ENCODE results near the gene ZNG1B.
A peak's percentile ranks its signal among the peaks of the same experiment; 100 is the strongest.
"Not testable (repeated sequence)": the region's sequence is repeated elsewhere in the genome, so short reads cannot be mapped to it uniquely, and the experiment has no call there.

ZNG1B gene

GRCh38 chr2:113521492-113521891 is 84.0 kb downstream of the ZNG1B start:
- not testable (repeated sequence) for H3K36me3 ChIP-seq (ENCODE audit: control insufficient read depth, insufficient read depth, low read length); H3K27me3 ChIP-seq (replicated peaks; ENCODE audit: control insufficient read depth, insufficient read depth, low read length, poor library complexity, severe bottlenecking); H3K27ac ChIP-seq (ENCODE audit: insufficient read depth, low read length, poor library complexity, severe bottlenecking); H3K4me3 ChIP-seq (ENCODE audit: insufficient read depth, low read depth, low read length, poor library complexity, severe bottlenecking); DNase-seq; H3K4me1 ChIP-seq (ENCODE audit: control insufficient read depth, insufficient read depth, low read length, poor library complexity, severe bottlenecking); H3K9me3 ChIP-seq (ENCODE audit: control insufficient read depth, low read length)

- H3K27ac ChIP-seq (ENCODE audit: insufficient read depth, low read length, poor library complexity, severe bottlenecking); DNase-seq; H3K36me3 ChIP-seq (ENCODE audit: control insufficient read depth, insufficient read depth, low read length); H3K4me1 ChIP-seq (ENCODE audit: control insufficient read depth, insufficient read depth, low read length, poor library complexity, severe bottlenecking); H3K27me3 ChIP-seq (replicated peaks; ENCODE audit: control insufficient read depth, insufficient read depth, low read length, poor library complexity, severe bottlenecking); H3K4me3 ChIP-seq (ENCODE audit: insufficient read depth, low read depth, low read length, poor library complexity, severe bottlenecking); H3K9me3 ChIP-seq (ENCODE audit: control insufficient read depth, low read length): not testable (repeated sequence)
Observed at GRCh38 chr2:113524986-113525385, 87.5 kb downstream of the ZNG1B start.

- not testable (repeated sequence) for DNase-seq; H3K27ac ChIP-seq (ENCODE audit: insufficient read depth, low read length, poor library complexity, severe bottlenecking); H3K27me3 ChIP-seq (replicated peaks; ENCODE audit: control insufficient read depth, insufficient read depth, low read length, poor library complexity, severe bottlenecking); H3K4me1 ChIP-seq (ENCODE audit: control insufficient read depth, insufficient read depth, low read length, poor library complexity, severe bottlenecking); H3K36me3 ChIP-seq (ENCODE audit: control insufficient read depth, insufficient read depth, low read length); H3K9me3 ChIP-seq (ENCODE audit: control insufficient read depth, low read length); H3K4me3 ChIP-seq (ENCODE audit: insufficient read depth, low read depth, low read length, poor library complexity, severe bottlenecking)
Observed at GRCh38 chr2:113527350-113528045, 90.0 kb downstream of the ZNG1B start.

GRCh38 chr2:113528126-113528525 is 90.6 kb downstream of the ZNG1B start:
- not testable (repeated sequence) for H3K27me3 ChIP-seq (replicated peaks; ENCODE audit: control insufficient read depth, insufficient read depth, low read length, poor library complexity, severe bottlenecking); H3K4me3 ChIP-seq (ENCODE audit: insufficient read depth, low read depth, low read length, poor library complexity, severe bottlenecking); H3K9me3 ChIP-seq (ENCODE audit: control insufficient read depth, low read length); DNase-seq; H3K36me3 ChIP-seq (ENCODE audit: control insufficient read depth, insufficient read depth, low read length); H3K27ac ChIP-seq (ENCODE audit: insufficient read depth, low read length, poor library complexity, severe bottlenecking); H3K4me1 ChIP-seq (ENCODE audit: control insufficient read depth, insufficient read depth, low read length, poor library complexity, severe bottlenecking)

- not testable (repeated sequence) for H3K27ac ChIP-seq (ENCODE audit: insufficient read depth, low read length, poor library complexity, severe bottlenecking); H3K27me3 ChIP-seq (replicated peaks; ENCODE audit: control insufficient read depth, insufficient read depth, low read length, poor library complexity, severe bottlenecking); H3K36me3 ChIP-seq (ENCODE audit: control insufficient read depth, insufficient read depth, low read length); DNase-seq; H3K9me3 ChIP-seq (ENCODE audit: control insufficient read depth, low read length); H3K4me1 ChIP-seq (ENCODE audit: control insufficient read depth, insufficient read depth, low read length, poor library complexity, severe bottlenecking); H3K4me3 ChIP-seq (ENCODE audit: insufficient read depth, low read depth, low read length, poor library complexity, severe bottlenecking)
Observed at GRCh38 chr2:113528904-113529303, 91.4 kb downstream of the ZNG1B start.

- not testable (repeated sequence) for H3K9me3 ChIP-seq (ENCODE audit: control insufficient read depth, low read length); H3K27me3 ChIP-seq (replicated peaks; ENCODE audit: control insufficient read depth, insufficient read depth, low read length, poor library complexity, severe bottlenecking); DNase-seq; H3K27ac ChIP-seq (ENCODE audit: insufficient read depth, low read length, poor library complexity, severe bottlenecking); H3K4me1 ChIP-seq (ENCODE audit: control insufficient read depth, insufficient read depth, low read length, poor library complexity, severe bottlenecking); H3K36me3 ChIP-seq (ENCODE audit: control insufficient read depth, insufficient read depth, low read length); H3K4me3 ChIP-seq (ENCODE audit: insufficient read depth, low read depth, low read length, poor library complexity, severe bottlenecking)
Observed at GRCh38 chr2:113532991-113533390, 95.5 kb downstream of the ZNG1B start.

- H3K4me1 ChIP-seq (ENCODE audit: control insufficient read depth, insufficient read depth, low read length, poor library complexity, severe bottlenecking); H3K9me3 ChIP-seq (ENCODE audit: control insufficient read depth, low read length); DNase-seq; H3K27ac ChIP-seq (ENCODE audit: insufficient read depth, low read length, poor library complexity, severe bottlenecking); H3K36me3 ChIP-seq (ENCODE audit: control insufficient read depth, insufficient read depth, low read length); H3K27me3 ChIP-seq (replicated peaks; ENCODE audit: control insufficient read depth, insufficient read depth, low read length, poor library complexity, severe bottlenecking); H3K4me3 ChIP-seq (ENCODE audit: insufficient read depth, low read depth, low read length, poor library complexity, severe bottlenecking): not testable (repeated sequence)
Observed at GRCh38 chr2:113536573-113536972, 99.1 kb downstream of the ZNG1B start.

GRCh38 chr2:113540834-113541203 is 103.3 kb downstream of the ZNG1B start:
- DNase-seq; H3K4me3 ChIP-seq (ENCODE audit: insufficient read depth, low read depth, low read length, poor library complexity, severe bottlenecking); H3K27ac ChIP-seq (ENCODE audit: insufficient read depth, low read length, poor library complexity, severe bottlenecking): not testable (repeated sequence)

GRCh38 chr2:113541204-113541975 is 103.9 kb downstream of the ZNG1B start:
- H3K4me1 ChIP-seq (ENCODE audit: control insufficient read depth, insufficient read depth, low read length, poor library complexity, severe bottlenecking); H3K27me3 ChIP-seq (replicated peaks; ENCODE audit: control insufficient read depth, insufficient read depth, low read length, poor library complexity, severe bottlenecking); H3K27ac ChIP-seq (ENCODE audit: insufficient read depth, low read length, poor library complexity, severe bottlenecking); DNase-seq; H3K36me3 ChIP-seq (ENCODE audit: control insufficient read depth, insufficient read depth, low read length); H3K9me3 ChIP-seq (ENCODE audit: control insufficient read depth, low read length): not testable (repeated sequence)
- peak overlapping the region; percentile 49 for H3K4me3 ChIP-seq (ENCODE audit: insufficient read depth, low read depth, low read length, poor library complexity, severe bottlenecking)

More at GRCh38 chr2:113540834-113541203, 103.3 kb downstream of the ZNG1B start:
- H3K4me1 ChIP-seq (ENCODE audit: control insufficient read depth, insufficient read depth, low read length, poor library complexity, severe bottlenecking); H3K27me3 ChIP-seq (replicated peaks; ENCODE audit: control insufficient read depth, insufficient read depth, low read length, poor library complexity, severe bottlenecking); H3K36me3 ChIP-seq (ENCODE audit: control insufficient read depth, insufficient read depth, low read length); H3K9me3 ChIP-seq (ENCODE audit: control insufficient read depth, low read length): not testable (repeated sequence)

- H3K36me3 ChIP-seq (ENCODE audit: control insufficient read depth, insufficient read depth, low read length); H3K9me3 ChIP-seq (ENCODE audit: control insufficient read depth, low read length); H3K27ac ChIP-seq (ENCODE audit: insufficient read depth, low read length, poor library complexity, severe bottlenecking); H3K4me3 ChIP-seq (ENCODE audit: insufficient read depth, low read depth, low read length, poor library complexity, severe bottlenecking); H3K27me3 ChIP-seq (replicated peaks; ENCODE audit: control insufficient read depth, insufficient read depth, low read length, poor library complexity, severe bottlenecking); DNase-seq; H3K4me1 ChIP-seq (ENCODE audit: control insufficient read depth, insufficient read depth, low read length, poor library complexity, severe bottlenecking): not testable (repeated sequence)
Observed at GRCh38 chr2:113541976-113542485, 104.5 kb downstream of the ZNG1B start.

Measured in effector memory CD4-positive, alpha-beta T cell (primary cell).